Thyroid gland (tissue), 4 donors: ENCODE measurements around the gene OR52D1.

ENCODE experiments used
- POLR2A ChIP-seq, 2 donors: fragments of 450-650 bp; IDR thresholded peaks; one replicate each; pipeline ENCODE4 v1.6.1; 2017; ENCODE audit warnings: antibody characterized with exemption in 2 of 2, mild to moderate bottlenecking in 2 of 2, moderate library complexity in 1 of 2
- TF ChIP-seq, protein P1 (sequence below), 6 experiments: fragments of 200-600 bp in 3 of 6; fragments of 450-650 bp in 3 of 6; sonication (generic) in 3 of 6; IDR thresholded peaks; one replicate each; pipeline ENCODE4 v1.5.1; 2016 to 2019; ENCODE audit warnings: antibody characterized with exemption in 6 of 6, mild to moderate bottlenecking in 2 of 6, inconsistent platforms in 1 of 6, moderate library complexity in 1 of 6

- TF ChIP-seq, protein P1, sequence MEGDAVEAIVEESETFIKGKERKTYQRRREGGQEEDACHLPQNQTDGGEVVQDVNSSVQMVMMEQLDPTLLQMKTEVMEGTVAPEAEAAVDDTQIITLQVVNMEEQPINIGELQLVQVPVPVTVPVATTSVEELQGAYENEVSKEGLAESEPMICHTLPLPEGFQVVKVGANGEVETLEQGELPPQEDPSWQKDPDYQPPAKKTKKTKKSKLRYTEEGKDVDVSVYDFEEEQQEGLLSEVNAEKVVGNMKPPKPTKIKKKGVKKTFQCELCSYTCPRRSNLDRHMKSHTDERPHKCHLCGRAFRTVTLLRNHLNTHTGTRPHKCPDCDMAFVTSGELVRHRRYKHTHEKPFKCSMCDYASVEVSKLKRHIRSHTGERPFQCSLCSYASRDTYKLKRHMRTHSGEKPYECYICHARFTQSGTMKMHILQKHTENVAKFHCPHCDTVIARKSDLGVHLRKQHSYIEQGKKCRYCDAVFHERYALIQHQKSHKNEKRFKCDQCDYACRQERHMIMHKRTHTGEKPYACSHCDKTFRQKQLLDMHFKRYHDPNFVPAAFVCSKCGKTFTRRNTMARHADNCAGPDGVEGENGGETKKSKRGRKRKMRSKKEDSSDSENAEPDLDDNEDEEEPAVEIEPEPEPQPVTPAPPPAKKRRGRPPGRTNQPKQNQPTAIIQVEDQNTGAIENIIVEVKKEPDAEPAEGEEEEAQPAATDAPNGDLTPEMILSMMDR (IDR thresholded peaks at IDR 0.05), result no peak
- no peak for TF ChIP-seq POLR2A (IDR thresholded peaks at IDR 0.05)
Measured at GRCh38 chr11:5505363-5506048, 17.0 kb downstream of the OR52D1 start.
